Stimulated activated CD4-positive, alpha-beta T cell treated with anti-CD3 and anti-CD28 coated beads, Interleukin-1b, Interleukin-23, amount 100 ng/mL, for 24 hours (primary cell): ENCODE data around the gene RYR1.
"Not testable (repeated sequence)": the region's sequence is repeated elsewhere in the genome, so short reads cannot be mapped to it uniquely, and the experiment has no call there.

ENCODE experiments used
- DNase-seq, 4 experiments: peaks; one replicate each; pipeline ENCODE4 v3.0.0-alpha.2; 2020; ENCODE audit warnings: low read depth in 4 of 4, low spot score in 1 of 4

RYR1 gene

DNA sequence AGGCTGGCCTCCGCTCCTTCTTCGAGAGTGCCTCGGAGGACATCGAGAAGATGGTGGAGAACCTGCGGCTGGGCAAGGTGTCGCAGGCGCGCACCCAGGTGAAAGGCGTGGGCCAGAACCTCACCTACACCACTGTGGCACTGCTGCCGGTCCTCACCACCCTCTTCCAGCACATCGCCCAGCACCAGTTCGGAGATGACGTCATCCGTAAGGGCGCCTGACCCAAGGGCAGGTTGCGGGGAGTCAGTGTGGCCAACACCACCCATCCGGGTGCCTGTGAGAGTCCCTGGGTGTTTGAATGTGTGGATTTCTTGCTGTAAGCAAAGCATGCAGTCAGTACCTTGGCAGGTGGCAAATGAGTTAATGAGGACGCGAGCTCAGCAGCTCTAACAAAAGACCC is 78.8 kb downstream of the RYR1 start:
- DNase-seq, result no peak

DNA sequence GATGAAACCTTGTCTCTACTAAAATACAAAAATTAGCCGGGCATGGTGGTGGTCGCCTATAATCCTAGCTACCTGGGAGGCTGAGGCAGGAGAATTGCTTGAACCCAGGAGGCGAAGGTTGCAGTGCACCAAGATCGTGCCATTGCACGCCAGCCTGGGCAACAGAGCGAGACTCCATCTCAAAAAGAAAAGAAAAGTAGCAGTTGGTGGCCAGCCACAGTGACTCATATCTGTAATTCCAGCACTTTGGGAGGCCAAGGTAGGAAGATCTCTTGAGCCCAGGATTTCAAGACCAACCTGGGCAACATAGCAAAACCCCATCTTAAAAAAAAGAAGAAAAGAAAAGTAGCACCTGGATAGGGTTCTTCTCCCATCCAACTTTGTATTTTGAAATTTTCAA is 79.7 kb downstream of the RYR1 start:
- DNase-seq, result not testable (repeated sequence)

DNA sequence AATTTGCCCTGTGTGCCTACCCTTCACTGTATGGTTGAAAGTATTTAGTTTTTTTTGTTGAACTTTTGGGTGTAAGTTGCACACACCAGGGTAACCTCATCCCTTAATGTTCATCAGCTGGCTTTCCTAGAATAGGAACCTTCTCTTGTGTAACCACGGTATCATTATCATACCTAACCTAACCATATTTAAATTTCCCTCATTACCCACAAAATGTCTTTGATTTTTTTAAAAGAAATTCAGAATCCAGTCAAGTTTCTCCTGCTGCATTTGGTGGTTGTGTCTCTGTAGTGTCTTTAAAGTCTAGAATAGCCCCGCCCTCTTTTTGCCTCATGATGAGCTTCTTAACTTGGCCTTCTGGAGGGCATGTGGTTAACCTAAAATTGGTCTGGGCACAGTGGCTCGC is 80.3 kb downstream of the RYR1 start:
- no peak for DNase-seq

DNA sequence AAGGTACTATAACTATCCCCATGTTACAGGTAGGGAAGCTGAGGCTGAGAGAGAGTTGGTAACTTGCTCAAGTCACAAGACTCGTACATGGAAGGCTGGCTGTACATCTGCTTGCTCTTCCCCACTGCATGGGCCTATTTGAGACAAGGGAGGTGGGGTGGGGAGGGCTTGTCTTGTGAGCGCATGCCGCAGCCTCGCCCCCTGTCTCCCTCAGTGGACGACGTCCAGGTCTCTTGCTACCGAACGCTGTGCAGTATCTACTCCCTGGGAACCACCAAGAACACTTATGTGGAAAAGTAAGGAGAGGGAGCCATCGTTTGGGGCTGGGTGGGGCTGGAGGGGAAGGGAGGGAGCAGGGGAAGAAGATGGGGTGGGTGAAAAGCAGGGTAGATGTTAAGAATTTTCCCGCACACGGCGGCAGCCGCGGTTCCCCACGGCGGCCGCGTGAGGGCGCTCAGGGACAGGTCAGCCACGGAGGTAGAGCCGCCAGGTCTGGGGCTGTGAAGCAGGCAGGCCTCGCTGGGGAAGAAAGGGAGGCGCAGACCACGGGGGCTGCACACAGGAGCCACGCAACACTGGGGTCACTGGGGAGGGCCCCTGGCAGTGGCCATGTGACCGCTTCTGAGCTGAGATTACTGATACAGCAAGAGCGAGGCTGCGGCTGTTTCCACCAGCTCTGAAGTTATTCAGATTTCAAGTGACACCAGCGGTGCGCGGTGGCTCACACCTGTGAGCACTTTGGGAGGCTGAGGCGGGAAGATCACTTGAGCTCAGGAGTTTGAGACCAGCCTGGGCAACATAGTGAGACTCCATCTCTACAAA is 81.5 kb downstream of the RYR1 start:
- DNase-seq, result peak; percentile 55 to 72 (median 68)

DNA sequence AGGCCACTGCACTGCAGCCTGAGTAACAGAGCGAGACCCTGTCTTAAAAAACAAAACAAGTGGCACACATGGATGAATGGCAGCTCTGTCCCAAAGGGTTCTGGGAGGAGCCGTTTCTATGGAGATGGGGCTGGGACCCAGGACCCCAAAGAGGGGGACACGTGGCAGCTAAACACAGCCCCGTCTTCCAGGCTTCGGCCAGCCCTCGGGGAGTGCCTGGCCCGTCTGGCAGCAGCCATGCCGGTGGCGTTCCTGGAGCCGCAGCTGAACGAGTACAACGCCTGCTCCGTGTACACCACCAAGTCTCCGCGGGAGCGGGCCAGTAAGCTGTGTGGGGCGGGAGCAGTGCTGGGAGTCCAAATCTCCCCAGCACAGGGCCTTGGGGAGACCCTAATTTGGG is 82.4 kb downstream of the RYR1 start:
- DNase-seq, result no peak

DNA sequence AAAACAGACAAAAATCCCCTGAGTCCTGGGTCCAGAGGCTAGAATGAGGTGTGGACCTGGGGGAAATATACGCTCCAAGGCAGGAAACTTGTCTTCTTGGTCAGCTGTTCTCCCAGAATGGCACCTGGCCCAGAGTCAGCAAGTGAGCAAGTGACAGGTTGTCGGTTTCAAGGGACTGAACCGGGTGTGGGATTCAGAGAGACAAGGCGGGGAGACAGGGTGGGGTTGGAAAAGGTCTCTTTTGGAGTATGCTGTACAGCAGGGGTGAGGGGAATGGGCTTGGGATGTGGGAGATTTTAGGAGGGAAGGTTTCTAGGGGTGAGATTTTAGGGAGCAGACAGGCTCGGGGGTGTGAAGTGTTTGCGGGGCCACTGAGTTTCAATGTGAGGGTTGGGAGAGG is 83.3 kb downstream of the RYR1 start:
- DNase-seq, result no peak

DNA sequence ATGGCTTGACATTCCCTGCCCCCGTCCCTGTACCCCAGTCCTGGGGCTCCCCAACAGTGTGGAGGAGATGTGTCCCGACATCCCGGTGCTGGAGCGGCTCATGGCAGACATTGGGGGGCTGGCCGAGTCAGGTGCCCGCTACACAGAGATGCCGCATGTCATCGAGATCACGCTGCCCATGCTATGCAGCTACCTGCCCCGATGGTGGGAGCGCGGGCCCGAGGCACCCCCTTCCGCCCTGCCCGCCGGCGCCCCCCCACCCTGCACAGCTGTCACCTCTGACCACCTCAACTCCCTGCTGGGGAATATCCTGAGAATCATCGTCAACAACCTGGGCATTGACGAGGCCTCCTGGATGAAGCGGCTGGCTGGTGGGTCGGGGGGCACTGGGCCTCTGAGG is 83.8 kb downstream of the RYR1 start:
- DNase-seq, result no peak

DNA sequence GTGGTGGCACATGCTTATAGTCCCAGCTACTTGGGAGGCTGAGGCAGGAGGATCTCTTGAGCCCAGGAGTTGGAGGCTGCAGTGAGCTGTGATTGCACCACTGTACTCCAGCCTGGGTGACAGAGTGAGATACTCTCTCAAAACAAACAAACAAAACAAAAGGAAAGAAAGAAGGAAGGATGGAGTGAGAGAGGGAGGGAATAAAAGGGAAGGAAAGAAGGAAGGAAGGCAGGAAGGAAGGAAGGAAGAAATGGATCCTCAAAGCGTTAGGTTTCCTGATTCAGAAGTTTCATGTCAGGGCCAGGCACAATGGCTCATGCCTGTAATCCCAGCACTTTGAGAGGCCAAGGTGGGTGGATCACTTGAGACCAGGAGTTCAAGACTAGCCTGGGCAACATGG is 84.5 kb downstream of the RYR1 start:
- not testable (repeated sequence) for DNase-seq

DNA sequence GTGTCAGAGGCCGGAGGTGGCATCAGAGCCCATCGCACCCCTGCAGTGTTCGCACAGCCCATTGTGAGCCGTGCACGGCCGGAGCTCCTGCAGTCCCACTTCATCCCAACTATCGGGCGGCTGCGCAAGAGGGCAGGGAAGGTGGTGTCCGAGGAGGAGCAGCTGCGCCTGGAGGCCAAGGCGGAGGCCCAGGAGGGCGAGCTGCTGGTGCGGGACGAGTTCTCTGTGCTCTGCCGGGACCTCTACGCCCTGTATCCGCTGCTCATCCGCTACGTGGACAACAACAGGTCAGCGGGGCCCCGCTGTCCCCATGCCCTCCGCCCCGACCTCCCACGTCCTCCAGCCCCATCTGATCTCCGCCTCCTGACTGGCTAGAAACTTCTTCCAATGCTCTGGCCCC is 85.7 kb downstream of the RYR1 start:
- no peak for DNase-seq

DNA sequence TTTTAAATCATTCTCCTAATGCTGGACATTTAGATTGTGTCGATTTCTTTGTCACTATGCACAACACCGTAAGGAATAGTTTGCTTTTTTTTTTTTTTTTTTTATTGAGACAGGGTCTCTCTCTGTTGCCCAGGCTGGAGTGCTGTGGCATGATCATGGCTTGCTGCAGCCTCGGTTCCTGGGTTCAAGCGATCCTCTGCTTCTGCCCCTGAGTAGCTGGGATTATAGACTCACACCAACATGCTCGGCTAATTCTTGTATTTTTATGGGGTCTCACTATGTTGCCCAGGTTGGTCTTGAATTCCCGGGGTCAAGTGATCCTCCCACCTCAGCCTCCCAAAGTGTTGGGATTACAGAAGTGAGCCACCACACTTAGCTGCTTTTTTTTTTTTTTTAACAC is 86.5 kb downstream of the RYR1 start:
- no peak for DNase-seq

DNA sequence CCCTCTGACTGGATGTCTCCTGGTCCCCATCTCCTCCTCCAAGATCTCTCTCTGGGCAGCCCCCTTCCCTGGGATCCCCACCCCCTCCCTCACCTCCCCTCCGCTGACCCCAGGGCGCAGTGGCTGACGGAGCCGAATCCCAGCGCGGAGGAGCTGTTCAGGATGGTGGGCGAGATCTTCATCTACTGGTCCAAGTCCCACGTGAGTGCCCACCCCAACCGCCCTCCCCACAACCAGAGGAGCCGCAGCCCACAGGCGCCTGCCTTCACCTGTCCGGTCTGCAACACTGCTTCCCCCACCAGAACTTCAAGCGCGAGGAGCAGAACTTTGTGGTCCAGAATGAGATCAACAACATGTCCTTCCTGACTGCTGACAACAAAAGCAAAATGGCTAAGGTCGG is 89.4 kb downstream of the RYR1 start:
- DNase-seq, result no peak

DNA sequence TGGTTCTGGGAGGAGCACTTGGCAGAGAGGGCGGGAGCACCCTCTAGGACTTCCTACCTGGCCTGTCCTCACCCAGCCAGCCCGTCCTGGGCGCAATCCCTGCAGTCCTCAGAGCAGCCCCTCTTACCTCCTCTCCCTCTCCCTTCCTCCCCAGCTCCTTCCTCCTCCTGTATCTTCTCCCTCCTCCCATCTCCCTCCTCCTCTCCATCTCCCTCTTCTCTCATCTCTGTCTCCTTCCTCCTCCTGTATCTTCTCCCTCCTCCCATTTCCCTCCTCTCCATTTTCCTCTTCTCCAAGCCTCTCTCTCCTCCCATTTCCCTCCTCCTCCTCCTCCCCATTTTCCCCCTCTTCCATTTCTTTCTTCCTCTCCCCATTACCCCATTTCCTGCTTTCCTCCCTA is 89.8 kb downstream of the RYR1 start:
- no peak for DNase-seq

DNA sequence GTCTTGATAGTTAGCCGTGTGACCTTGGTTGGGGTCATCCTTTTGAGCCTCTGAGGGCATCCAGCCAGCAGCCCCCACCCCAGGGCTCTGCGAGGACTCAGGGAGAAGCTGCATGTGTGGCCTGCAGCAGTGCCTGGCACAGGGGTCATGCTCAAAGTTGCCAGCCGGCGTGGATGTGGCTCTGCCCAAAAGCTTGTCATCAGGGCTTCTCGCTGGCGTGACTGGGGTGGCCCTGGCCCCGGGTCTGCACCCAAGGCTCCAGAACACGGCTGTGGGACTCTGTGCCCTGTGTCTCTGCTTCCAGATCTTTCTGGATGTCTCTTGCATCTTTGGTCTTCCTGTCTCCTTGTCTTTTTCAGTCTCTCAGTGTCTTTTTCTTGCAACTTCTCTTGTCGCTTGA is 90.9 kb downstream of the RYR1 start:
- no peak for DNase-seq

DNA sequence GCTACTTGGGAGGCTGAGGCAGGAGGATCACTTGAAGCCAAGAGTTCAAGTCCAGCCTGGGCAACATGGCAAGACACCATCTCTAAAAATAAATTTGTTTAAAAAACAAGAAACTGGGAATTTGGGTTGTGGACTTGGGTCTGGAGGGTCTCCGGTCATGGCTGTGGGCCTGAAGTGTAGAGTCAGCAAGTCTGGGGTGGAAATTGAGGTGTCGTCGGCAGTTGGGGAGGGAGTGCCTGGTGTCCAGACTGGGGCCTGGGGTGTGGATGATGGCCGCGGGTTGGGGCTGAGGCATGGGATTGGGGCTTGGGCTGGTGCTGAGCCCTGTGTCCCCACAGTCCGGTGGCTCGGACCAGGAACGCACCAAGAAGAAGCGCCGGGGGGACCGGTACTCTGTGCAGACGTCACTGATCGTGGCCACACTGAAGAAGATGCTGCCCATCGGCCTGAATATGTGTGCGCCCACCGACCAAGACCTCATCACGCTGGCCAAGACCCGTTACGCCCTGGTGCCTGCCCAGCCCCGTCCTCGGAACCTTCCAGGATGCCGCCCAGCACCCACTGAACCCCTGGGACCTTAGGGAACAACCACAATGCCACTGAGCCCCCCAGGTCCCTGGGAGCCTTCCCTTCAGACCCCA is 91.6 kb downstream of the RYR1 start:
- DNase-seq, result no peak

DNA sequence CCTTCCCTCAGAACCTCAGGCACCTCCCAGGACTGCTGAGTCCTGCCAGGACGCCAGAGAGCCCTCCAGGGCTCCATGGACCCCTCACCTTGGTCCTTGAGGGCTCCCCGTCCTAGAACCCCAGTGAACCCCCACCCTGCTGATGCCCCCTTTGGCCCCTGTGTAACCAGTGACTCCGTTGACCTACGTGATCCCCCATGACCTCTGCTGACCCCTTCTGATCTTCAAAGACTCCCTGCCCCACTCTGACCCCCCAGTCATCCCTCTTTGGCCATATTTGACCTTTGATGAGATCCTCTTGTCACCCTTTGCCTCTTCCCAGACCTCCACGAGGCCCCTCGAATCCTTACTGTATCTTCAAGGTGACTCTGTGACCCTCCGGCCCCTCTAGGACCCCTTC is 92.9 kb downstream of the RYR1 start:
- DNase-seq, result no peak

DNA sequence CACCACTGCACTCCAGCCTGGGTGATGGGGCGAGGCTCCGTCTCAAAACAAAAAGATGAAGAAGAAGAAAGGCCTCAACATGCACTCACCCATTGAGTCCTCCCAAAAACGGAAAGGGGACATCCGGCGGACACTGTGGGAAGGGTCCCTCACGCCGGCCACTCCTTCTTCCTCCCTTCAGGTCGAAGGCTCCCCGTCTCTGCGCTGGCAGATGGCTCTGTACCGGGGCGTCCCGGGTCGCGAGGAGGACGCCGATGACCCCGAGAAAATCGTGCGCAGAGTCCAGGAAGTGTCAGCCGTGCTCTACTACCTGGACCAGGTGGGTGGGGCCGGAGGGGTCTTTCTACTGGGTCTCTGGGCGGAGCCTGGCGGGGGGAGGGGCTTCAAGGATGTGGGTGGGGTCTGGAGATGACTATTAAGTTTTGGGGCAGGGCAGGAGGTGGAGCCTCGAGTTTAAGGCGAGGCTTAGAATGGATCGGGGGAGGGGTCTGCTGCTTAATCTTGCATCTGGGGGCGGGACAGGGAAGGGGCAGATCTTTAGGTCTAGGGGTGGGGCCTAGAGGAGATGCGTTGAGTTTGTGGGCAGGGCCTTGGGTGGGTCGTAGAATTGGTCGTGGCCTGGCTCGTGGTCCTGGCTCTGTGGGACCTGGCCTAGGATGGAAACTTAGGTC is 94.1 kb downstream of the RYR1 start:
- DNase-seq, result no peak

DNA sequence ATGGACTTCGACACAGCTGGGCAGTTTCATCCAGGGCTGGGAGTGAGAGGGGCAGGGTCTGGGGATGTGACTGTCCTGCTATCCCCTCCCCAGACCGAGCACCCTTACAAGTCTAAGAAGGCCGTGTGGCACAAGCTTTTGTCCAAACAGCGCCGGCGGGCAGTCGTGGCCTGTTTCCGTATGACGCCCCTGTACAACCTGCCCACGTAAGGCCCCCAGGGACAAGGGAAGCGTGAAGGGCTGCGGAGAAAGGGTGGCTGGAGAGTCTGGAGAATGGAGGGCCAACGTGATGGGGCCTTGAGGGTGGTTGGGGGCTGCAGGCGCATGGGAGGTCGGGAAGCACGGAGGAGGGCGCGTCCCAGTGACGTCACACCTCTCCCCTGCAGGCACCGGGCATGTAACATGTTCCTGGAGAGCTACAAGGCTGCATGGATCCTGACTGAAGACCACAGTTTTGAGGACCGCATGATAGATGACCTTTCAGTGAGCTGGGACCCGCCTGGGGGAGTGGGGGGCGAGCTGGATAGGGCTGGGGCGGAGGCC is 94.8 kb downstream of the RYR1 start:
- no peak for DNase-seq

DNA sequence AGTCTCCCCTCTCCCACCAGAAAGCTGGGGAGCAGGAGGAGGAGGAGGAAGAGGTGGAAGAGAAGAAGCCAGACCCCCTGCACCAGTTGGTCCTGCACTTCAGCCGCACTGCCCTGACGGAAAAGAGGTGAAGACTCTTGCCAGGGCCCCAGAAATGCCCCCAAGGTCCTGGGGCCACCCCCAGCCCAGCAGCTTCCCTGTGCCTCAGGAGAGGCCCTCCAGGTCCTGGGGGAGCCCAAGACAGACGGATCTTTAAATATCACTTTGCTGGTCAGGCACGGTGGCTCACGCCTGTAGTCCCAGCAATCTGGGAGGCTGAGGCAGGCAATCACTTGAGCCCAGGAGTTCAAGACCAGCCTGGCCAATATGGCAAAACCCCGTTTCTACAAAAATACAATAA is 95.4 kb downstream of the RYR1 start:
- no peak for DNase-seq

DNA sequence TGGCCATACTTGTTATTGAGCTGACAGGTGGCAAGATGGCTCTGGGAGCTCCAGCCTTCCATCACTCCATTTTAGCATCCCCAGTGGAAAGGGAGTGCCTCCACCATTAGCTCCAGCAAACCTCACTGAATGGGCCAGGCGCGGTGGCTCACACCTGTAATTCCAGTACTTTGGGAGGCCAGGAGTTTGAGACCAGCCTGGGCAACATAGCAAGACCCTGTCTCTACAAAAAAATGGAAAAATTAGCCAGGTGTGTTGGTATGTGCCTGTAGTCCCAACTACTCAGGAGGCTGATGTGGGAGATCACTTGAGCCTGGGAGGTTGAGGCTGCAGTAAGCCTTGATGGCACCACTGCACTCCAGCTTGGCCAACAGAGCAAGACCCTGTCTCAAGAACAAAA is 98.0 kb downstream of the RYR1 start:
- no peak for DNase-seq

DNA sequence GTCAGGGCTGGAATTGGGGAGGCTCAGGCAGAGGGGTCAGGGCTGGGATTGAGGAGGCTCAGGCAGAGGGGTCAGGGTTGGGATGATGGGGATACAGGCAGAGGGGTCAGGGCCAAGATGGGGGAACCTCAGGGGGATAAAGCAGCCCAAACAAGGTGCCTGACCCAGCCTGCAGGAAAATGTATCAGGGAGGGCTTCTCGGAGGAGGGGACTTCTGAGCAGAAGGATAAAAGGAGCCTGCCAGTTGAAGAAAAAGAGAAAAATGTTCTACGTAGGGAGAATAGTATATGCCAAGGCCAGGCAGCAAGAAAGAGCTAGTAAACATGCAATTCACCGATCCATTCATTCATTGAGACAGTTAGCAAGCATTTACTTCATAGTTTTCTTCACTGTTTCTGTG is 99.4 kb downstream of the RYR1 start:
- no peak for DNase-seq

DNA sequence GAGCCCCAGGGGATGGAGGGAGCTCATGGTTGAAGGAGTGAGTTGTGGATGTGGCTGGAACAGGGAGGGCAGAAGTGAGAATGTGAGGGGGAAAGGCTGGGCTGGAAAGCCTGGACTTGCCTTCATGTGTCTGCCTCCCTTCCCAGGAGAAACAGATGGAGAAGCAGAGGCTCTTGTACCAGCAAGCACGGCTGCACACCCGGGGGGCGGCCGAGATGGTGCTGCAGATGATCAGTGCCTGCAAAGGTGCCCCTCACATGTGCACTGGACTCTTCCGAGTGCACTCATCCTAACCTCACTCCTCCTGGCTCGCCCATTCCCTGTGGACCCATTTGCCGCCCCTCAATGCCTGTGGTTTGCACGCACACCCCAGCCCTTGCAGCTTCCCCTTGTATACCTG is 101.1 kb downstream of the RYR1 start:
- no peak for DNase-seq

DNA sequence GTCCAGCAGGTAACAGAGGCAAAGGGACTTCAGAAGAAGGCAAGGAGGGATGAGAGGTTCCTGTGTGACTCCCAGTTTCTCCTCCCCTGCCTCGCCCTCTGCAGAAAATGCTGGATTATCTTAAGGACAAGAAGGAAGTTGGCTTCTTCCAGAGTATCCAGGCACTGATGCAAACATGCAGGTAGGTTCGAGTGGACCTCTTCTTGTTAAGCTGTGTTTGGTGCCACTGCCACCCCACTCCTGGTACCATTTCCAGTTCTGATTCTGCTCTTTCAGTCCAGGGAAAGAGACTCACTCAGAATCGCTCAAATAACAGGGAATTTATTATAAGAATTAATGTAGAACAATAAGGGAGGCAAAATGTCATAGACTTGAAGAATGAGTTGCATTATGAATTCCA is 101.7 kb downstream of the RYR1 start:
- DNase-seq, result no peak
